NCI-H460 (cell line): Measurements from ENCODE around the gene TNPO1. TPM values are rescaled to one million over a fixed set of nuclear protein-coding genes. Genes with fewer than 3 reads are reported as not detected.
"Not testable (repeated sequence)": the region's sequence is repeated elsewhere in the genome, so short reads cannot be mapped to it uniquely, and the experiment has no call there.

Experiments used
- DNase-seq: peaks from one replicate; pipeline ENCODE4 v3.0.0-alpha.2; 2016; ENCODE audit warnings: low read depth; ENCODE audit errors: extremely low read depth
- polyA plus RNA-seq: library from polyadenylated mRNA; depleted of rRNA; stranded (reverse); fragments of >200 nt; gene quantifications from 2 replicates; pipeline ENCODE4 v1.2.3, GENCODE V29; 2014; cell fraction: nucleus; rRNA removed
- total RNA-seq: library from RNA; depleted of rRNA; stranded (reverse); fragments of >200 nt; shearing (Covaris generic); gene quantifications from 2 replicates; pipeline ENCODE4 v1.2.3, GENCODE V29; 2014; rRNA removed

TNPO1 gene
- 498 and 524 TPM in 2 replicates for total RNA-seq
- 220 and 312 TPM in 2 replicates for polyA plus RNA-seq

- DNase-seq: peak; percentile 90
These were observed at the start of gene TNPO1 for GRCh38 chr5:72816284-72817075. Gene TNPO1, plus strand, starts transcription at chr5:72816661. Its CDS starts 77 bp downstream, at chr5:72816738.

GRCh38 chr5:72767289-72768010 is 49.0 kb upstream of the TNPO1 start:
- peak; percentile 41 for DNase-seq

GRCh38 chr5:72770266-72770665 is 46.2 kb upstream of the TNPO1 start:
- DNase-seq: no peak

GRCh38 chr5:72776684-72777083 is 39.8 kb upstream of the TNPO1 start:
- no peak for DNase-seq

- no peak for DNase-seq
These were observed 36.9 kb upstream of the TNPO1 start for GRCh38 chr5:72779520-72779919.

- DNase-seq: no peak
These were observed 33.1 kb upstream of the TNPO1 start for GRCh38 chr5:72783354-72783753.

GRCh38 chr5:72784129-72784528 is 32.3 kb upstream of the TNPO1 start:
- DNase-seq: no peak

GRCh38 chr5:72785801-72786200 is 30.7 kb upstream of the TNPO1 start:
- no peak for DNase-seq

- no peak for DNase-seq
These were observed 29.8 kb upstream of the TNPO1 start for GRCh38 chr5:72786676-72787075.

- peak; percentile 5 for DNase-seq
These were observed 27.5 kb upstream of the TNPO1 start for GRCh38 chr5:72788866-72789505.

GRCh38 chr5:72790186-72790585 is 26.3 kb upstream of the TNPO1 start:
- DNase-seq: no peak

GRCh38 chr5:72792662-72793061 is 23.8 kb upstream of the TNPO1 start:
- not testable (repeated sequence) for DNase-seq

GRCh38 chr5:72796001-72796400 is 20.5 kb upstream of the TNPO1 start:
- no peak for DNase-seq

- DNase-seq: no peak
These were observed 16.7 kb upstream of the TNPO1 start for GRCh38 chr5:72799721-72800120.

- DNase-seq: not testable (repeated sequence)
These were observed 7.8 kb upstream of the TNPO1 start for GRCh38 chr5:72808637-72809036.

GRCh38 chr5:72811849-72812248 is 4.6 kb upstream of the TNPO1 start:
- DNase-seq: no peak

- DNase-seq: no peak
These were observed 4.0 kb upstream of the TNPO1 start for GRCh38 chr5:72812488-72812887.

GRCh38 chr5:72814104-72814503 is 2.4 kb upstream of the TNPO1 start:
- DNase-seq: no peak

- DNase-seq: no peak
These were observed 1.6 kb upstream of the TNPO1 start for GRCh38 chr5:72814864-72815263.

- no peak for DNase-seq
These were observed 729 bp upstream of the TNPO1 start for GRCh38 chr5:72815580-72816283.

- DNase-seq: no peak
These were observed 618 bp downstream of the TNPO1 start for GRCh38 chr5:72817076-72817481.
